Measurements from ENCODE around the gene OSBPL6.
"Not testable (repeated sequence)": the region's sequence is repeated elsewhere in the genome, so short reads cannot be mapped to it uniquely, and the experiment has no call there.

OSBPL6 gene

DNA sequence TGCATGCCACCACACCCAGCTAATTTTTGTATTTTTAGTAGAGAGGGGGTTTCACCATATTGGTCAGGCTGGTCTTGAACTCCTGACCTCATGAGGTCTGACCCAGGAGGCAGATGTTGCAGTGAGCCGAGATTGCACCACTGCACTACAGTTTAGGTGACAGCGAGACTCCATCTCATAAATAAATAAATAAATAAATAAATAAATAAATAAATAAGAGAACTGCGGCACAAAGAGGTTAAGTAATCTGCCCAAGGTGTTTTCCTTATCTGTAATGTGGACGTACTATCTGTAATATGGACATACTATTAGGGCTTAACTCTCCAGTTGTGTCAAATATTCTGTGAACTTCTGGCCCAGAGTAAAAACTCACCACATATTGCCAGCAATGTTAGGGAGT is 4.1 kb downstream of the OSBPL6 start:
- DNase-seq (ENCODE audit: low read depth) = not testable (repeated sequence)

DNA sequence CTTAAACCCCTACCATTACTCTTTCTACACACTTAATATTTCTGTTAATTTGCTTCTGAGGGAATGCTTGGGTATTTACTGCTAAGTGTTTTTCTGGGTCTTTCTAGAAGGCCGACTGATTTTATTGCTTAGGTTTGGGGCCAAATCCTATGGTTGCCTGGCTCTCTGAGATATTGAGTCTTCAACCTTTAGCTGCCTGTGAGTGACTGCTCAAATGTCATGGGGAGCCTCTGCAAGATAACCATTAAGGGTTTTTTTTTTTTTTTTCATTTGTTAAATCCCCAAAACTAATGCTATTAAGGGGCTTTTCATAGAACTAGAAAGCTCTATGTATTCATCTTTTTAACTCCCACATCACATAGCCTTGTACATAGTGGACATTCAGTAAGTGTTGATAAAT is 5.0 kb downstream of the OSBPL6 start:
- no peak for DNase-seq (ENCODE audit: low read depth)

DNA sequence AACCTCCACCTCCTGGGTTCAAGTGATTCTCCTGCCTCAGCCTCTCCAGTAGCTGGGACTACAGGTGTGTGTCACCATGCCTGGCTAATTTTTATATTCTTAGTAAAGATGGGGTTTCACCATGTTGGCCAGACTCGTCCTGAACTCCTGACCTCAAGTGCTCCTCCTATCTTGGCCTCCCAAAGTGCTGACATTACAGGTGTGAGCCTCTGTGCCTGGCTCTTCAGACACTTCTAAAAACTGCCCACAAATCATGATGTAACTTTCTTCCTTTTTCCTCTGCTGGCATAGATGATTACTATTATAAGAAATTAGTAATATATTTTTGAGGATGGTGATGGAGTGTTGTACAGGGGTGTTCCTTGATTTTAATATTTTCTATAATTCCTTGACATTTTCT is 6.0 kb downstream of the OSBPL6 start:
- DNase-seq (ENCODE audit: low read depth) = no peak

DNA sequence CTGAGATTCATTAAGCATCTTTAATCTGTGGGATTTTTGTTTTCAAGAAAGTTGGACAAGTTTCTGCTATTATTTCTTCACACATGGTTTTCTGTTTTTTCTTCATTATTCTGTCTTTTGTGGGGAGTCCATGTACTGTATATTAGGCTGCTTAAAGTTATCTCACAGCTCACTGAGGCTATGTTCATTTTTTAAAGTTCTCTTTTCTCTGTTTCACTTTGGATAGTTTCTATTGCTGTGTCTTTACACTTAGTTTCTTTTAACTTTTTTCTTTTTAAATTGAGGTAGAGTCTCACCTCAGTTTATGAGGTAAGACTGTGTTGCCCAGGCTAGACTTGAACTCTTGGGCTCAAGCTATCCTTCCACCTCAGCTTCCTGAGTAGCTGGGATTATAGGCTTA is 8.6 kb downstream of the OSBPL6 start:
- DNase-seq (ENCODE audit: low read depth) = no peak

DNA sequence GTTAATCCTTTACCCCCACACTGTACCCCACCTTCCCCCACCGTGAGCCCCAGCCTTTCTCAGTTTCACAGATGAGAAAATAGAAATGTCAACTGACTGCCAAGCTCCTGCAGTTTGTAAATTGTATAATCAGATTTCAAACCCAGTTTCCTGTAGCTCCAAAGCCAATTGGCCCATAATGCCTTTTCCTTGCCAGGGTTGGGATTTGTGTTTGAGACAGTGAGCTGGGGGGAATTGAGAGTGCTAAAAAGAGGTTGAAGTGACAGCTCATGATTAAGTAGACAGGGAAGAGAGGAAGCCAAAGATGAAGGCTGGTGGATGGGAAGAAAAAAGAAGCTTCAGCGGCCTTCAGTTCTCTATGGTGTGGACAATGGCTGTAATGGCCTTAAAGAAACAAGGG is 10.7 kb downstream of the OSBPL6 start:
- no peak for DNase-seq (ENCODE audit: low read depth)

DNA sequence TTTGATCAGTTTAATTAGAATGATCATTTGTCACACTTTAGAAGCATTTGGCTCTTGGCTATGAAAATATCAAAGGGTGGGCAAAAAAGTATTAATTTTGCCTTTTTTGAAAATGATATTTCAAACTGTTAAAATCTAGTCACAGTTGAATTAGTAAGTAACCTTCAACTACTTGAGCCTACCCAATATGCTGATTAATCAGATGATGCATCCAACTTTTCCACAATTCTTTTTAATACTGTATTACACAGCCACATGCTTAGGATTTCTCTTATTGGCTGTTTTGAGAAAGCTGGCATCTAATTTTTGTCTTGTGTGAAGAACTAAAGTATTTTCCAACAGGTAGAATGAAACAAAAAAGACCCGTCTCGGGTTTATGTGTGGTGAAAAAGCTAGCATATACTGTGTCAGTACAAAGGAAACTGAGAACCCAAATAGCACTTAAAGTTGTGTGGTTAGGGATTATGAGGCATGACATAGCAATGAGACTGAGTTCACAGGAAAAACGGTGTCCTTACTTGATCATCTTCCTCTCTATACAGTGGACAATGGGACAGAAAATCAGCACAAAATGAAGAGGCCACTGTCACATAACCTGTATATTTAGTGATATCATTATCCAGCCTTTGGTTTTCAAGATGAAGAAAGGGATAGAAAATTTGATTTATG is 11.7 kb downstream of the OSBPL6 start:
- no peak for DNase-seq (ENCODE audit: low read depth)

DNA sequence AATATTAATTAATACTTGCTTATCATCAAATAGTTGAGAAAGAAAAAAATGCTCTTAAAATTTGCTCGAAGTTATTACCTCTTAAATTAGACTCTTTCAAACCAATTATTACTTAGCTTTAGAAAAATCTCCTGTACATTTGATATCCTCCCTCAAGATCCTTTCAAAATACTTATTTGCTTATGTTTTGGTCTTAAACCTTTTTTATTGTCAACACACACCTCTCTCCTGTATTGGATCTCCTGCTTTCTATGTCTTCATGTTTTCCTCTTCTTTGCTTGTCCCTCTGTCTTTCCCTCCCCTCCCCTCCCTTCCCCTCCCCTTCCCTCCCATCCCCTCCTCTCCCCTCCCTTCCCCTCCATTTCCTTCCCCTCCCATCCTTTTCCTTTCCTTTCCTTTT is 14.0 kb downstream of the OSBPL6 start:
- no peak for DNase-seq (ENCODE audit: low read depth)

DNA sequence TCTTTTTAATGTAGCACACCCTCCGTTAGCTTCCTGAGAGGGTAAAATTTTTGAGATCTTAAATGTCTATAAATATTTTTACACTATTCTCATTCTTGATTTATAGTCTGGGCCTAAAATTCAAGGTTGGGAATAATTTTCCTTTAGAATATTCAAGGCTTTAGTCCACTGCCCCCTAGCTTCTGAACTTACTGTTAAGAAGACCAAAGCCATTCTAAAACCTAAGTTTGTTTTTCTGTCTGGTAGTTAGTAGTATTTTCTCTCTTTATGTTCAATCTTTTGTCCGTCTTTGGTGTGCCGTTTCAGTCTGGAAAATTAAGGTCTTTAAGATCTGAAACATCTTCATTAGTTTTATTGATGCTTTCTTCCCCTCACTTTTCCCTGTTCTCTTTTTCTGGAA is 14.5 kb downstream of the OSBPL6 start:
- DNase-seq (ENCODE audit: low read depth) = no peak

DNA sequence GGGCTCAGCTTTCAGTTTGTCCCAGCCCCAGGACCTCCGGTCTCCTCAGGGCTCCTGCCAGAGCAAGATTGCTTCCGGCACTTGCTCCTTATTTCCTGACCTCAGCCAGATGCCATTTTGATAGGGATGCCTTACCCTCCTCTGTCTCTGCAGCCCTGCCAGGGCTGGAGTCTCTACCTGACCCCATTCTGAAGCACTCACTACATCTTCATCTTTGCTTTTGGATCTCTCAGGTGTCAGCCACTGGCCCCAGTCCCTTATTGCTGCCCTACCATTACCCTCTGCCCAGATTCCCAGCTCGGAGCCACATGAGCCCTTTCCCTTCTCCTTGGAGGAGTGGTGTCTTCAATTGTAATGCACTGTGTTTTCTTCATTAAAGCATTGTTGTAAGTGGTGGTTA is 17.1 kb downstream of the OSBPL6 start:
- no peak for DNase-seq (ENCODE audit: low read depth)

DNA sequence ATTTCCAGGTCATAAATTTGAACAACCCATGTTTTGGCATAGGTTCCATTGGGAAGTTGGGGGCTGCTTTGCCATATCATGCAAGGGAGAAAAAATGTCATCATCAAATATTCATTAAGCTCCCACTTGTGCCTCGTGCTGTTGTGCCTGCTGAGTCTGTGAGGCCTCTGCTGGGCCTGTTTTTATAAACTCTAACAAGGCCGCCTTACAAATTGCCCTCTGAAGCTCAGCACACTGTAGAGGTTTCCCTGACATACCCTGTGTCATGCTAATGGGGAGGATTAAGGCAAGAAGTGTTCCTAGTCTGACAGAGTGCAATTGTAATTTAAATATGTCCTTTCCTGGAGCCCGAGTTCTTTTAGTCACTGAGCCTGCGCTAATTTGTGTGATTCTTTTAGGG is 17.6 kb downstream of the OSBPL6 start:
- no peak for DNase-seq (ENCODE audit: low read depth)

DNA sequence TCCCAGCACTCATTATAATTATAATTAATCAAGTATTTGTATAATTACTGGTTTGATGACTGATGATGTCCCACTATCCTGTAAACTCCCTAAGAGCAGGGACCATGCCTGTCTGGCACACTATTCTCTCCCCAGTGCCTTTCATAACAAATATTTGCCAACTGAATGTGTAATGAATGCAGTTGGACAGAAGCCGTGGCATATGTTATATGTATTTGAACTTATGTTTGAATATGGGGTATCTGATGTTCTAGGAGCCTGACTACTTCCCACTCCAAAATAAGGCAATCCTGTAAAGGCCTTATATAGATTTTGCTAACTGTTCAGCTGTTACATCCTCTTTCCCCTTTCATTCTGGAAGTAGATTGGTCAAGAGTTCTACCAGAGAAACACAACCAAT is 19.7 kb downstream of the OSBPL6 start:
- no peak for DNase-seq (ENCODE audit: low read depth)

DNA sequence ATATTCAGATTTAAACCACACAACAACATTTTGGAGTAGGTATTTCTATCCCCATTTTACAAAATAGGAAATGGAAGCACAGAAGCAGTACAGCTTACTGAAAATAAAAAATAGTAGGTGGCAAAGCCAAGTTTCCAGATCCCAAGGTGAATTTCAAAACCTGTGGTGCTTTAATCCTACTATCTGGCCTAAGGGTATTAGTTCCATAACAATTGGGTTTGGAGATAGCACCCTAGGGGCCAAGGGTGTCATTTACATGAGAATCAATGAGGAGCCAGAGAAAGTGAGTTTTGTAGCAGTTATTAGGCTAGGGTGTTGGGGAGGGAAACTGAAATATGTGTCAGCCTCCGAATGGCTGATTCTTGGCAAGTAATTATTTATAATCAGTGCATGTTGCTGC is 24.9 kb downstream of the OSBPL6 start:
- no peak for DNase-seq (ENCODE audit: low read depth)

DNA sequence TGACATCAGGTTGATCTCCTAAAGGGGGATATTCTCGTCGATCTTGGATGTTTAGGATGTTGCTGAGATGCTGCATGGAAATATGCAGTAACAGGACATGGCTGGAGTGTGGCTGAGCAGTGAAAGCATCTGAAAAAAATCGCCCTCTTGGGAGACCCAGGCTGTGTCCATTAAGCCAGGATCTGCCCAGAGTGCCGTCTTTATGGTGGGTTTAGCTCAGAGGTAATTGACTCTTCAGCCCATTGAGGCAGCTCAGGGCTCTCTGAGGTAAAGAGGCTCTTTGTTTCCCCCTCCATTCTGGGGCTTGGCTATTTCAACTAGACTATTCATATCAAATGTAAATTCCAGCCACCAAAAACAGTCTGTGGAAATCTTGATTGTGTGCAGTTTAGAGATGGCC is 26.5 kb downstream of the OSBPL6 start:
- no peak for DNase-seq (ENCODE audit: low read depth)

DNA sequence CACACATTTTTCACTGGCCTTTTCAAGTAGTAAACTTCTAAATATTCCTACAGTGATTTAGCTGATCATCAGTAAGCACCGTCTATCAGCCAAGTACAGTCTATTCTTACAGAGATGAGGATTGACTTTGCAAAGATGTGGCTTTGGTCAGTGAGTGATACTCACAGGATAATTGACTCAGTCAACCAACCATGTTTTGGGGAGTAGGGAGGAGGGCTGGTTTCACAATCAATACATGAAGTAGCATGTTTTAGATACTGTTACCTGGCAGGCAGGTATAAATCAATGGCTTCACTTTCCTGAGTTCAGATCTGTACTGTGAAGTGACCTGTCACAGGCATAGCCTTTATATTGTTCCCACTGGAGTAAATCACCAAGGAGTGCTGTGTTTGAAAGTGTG is 27.2 kb downstream of the OSBPL6 start:
- no peak for DNase-seq (ENCODE audit: low read depth)

DNA sequence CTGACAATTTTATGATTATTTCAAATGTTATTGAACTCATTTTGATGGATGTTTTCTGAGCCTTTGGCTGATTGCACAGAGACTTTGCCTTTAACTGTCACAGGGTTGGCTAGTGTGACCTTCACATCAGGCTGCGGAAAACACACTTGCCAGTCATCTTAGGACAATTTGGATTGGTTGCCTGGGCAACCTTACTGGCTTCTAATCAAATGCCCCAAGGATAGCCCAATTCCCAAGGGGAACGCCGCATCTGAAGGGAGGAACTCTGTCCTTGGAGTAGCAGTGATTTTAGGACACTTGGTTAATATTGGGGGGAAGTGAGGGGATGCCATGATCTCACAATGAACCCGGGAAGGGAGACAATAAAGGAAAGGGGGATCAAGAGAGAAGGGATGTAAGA is 29.5 kb downstream of the OSBPL6 start:
- DNase-seq (ENCODE audit: low read depth) = no peak

DNA sequence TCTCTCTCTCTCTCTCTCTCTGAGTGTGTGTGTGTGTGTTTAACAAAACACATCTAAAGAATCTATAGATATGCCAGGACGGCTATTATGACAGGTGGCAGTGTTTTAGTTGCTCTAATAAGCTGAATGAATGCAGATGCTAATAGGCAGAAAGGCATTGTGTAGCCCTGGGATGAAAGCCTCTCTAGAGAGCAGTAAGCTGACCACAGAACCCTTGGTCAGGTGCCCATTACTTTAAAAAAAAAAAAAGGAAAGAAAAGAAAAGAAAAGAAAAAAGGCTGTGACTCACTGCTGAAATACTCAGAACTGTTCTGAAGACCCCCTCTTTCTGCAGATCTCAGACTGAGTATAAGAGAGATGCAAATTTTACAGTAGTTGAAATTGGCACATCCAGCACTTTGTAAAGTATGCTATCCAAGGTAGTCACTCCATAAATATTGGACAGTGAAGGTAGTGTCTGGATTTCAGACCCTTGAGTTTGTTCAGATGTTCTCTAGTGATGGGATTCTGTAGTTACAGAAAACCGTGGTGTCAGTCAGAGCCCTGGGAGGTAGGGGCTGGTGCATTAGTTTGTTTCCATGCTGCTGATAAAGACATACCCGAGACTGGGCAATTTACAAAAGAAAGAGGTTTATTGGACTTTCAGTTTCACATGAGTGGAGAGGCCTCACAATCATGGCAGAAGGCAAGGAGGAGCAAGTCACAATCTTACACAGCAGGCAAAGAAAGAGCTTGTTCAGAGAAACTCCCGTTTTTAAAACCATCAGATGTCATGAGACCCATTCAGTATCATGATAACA is 30.9 kb downstream of the OSBPL6 start:
- DNase-seq (ENCODE audit: low read depth) = no peak

DNA sequence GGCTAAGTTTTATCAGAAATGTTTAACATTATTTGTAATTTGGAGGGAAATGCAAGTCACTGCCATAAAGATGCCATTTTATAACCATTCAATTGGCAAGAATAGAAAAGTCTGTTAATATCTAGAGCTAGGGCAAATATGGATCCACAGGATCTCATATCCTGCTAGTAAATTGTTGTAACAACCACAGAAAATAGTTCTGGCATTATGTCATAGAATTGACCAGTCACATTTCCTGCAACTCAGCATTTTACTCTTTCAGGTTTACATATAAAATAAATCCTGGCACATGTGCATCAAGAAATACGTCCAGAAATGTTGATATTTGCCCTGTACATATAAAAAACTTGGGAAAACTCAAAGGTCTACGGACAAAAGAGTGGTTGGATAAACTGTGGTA is 32.9 kb downstream of the OSBPL6 start:
- no peak for DNase-seq (ENCODE audit: low read depth)

DNA sequence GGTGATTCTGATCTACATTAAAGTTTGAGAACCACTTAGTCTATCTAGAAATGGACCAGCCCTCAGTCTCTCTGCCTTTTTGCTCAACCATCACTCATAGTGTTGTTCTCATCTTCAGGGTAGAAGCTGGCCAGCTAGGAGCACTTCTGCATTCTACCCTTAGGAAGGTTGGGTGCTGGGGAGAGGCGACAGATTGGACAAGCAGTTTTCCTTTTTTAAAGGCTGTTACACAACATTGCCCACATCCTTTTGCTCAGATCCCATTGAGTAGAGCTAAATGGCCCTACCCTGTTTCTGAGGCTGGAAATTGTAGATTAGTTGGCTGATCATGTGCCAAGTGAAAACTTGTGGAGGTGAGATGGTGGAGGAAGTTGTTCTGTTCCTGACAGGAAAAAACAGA is 35.6 kb downstream of the OSBPL6 start:
- DNase-seq (ENCODE audit: low read depth) = no peak

DNA sequence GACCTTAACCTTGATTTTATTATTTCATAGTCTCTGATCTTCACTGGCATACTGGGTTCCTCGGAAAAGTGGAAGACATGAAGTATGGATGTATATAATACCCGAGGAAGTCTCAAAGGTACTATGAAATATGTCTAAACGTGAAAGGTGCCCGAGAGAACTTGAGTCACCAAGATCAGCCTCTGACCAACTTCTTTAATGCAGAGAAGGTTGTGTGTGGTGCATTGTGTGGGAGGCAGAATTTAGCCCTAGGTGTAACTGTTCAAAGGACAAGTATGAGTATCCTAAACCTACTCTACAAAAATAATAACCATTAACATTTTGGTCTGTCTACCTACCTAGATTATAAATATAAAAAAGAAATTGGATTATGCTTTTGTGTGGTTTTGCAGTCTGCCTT is 36.1 kb downstream of the OSBPL6 start:
- no peak for DNase-seq (ENCODE audit: low read depth)

DNA sequence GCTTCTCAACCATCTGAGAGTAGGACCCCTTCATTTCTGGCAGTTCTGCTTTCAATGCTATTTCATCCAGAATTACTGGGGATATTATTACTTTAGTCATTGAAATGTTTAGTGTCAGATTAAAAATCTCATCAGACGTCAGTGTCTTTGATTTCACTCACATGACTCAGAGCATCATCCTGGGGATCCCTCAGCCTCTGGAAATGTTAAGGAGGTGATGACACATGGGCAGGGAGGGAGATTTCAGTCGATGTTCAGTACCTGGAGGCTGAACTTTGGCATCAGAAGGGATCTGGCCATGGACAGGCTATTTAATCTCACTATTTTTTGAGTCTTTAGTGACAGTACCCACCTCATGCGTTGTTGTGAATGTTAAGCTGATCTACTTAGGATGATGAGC is 39.1 kb downstream of the OSBPL6 start:
- DNase-seq (ENCODE audit: low read depth) = no peak

DNA sequence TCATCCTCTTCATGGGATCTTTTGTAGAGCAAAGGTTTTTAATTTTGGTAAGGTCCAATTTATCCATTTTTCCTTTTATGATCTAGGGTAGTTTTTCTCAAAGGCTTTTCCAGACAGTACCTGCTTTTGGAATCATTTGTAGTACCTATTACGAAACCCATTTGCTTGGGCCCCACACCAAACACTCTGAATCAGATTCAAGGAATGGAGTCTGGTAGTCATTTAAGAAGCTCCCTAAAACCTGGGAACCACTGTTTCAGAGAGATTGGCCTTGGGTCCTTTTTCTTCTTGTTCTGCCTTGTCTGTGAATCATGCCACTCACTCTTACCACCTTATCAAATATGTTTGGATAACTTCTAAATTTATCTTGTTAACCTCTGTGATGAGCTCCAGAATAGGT is 40.3 kb downstream of the OSBPL6 start:
- no peak for DNase-seq (ENCODE audit: low read depth)

DNA sequence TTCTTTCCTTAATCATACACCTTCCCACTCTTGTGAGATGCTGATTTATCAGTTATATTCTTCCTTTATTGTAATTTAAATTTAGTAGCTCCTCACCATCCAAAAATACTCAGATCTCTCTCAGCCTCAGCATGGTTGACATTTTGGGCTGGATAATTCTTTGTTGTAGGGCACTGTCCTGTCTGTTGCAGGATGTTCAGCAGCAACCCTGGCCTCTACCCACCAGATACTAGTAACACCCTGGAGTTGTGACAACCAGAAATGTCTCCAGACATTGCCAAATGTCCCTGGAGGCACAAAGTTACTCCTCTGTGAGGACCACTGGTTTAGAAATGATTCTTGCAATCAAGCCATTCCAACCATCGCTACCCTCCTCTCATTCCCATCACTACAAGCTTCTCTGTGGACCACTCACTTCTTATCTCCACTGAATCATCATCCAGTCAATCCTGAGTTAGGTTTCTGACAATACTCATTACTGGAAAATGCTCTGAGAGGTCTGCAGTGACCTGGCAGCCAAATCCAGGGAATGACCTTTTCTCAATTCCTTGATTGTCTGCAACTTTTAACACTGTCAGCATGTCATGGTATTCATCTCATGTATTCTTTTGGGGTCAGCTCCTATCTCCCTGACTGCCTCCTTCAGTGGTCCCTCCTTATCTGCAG is 43.3 kb downstream of the OSBPL6 start:
- no peak for DNase-seq (ENCODE audit: low read depth)

DNA sequence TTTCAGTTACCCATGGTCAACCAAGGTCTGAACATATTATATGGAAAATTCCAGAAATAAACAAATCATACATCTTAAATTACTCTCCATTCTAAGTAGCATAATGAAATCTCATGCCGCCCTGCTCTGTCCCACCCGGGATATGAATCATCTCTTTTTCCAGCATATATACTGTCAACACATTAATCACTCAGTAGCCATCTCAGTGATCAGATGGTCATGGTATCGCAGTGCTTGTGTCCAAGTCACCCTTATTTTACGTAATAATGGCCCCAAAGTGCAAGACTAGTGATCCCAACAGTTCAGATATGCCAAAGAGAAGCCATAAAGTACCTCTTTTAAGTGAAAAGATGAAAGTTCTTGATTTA is 43.8 kb downstream of the OSBPL6 start:
- no peak for DNase-seq (ENCODE audit: low read depth)

DNA sequence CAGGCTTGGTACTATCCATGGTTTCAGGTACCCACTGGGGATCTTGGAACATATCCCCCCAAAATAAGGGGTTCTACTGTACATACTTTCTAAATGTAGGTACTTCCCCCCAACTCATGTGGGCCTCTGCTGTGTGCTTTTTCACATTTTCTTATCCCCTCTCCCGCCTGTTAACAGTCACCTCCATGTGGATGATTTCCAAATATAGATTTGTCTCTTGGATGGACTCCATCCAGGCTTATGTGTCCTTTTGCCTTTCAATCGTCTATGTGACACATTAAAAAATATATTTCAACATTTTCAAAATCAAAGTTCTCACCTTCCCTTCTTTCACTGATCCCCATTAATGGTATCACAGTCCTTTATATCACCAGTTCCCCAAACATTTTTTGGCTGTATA is 44.4 kb downstream of the OSBPL6 start:
- DNase-seq (ENCODE audit: low read depth) = no peak
